Measurements from ENCODE around the gene EIF4G1.
A peak's percentile ranks its signal among the peaks of the same experiment; 100 is the strongest.
"Not testable (repeated sequence)": the region's sequence is repeated elsewhere in the genome, so short reads cannot be mapped to it uniquely, and the experiment has no call there.

EIF4G1 gene

DNA sequence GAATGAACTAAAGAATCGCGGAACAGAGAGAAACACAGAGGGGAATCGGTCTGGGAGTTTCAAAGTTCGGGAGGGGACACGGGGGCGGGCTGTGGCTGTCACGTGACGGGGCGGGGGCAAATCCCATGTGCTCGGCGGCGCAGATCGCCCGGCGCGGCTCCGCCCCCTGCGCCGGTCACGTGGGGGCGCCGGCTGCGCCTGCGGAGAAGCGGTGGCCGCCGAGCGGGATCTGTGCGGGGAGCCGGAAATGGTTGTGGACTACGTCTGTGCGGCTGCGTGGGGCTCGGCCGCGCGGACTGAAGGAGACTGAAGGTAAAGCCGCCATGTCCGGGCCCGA is at the start of gene EIF4G1:
Gene EIF4G1, plus strand, starts transcription at position 244 of the 337 bp plus-strand sequence. CDS start 1,191 bp downstream, outside the sequence.
- peak; percentile 91 for DNase-seq

DNA sequence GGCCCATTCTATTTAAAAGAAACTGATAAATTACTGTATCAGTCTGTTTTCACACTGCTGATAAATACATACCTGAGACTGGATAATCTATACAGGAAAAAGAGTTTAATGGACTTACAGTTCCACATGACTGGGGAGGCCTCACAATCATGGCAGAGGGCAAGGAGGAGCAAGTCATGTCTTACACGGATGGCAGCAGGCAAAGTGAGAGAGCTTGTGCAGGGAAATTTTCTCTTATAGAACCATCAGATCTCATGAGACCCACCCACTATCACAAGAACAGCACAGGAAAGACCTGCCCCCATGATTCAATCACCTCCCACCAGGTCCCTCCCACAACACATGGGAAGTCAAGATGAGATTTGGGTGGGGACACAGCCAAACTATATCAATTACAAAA is 47.2 kb upstream of the EIF4G1 start:
- not testable (repeated sequence) for DNase-seq

DNA sequence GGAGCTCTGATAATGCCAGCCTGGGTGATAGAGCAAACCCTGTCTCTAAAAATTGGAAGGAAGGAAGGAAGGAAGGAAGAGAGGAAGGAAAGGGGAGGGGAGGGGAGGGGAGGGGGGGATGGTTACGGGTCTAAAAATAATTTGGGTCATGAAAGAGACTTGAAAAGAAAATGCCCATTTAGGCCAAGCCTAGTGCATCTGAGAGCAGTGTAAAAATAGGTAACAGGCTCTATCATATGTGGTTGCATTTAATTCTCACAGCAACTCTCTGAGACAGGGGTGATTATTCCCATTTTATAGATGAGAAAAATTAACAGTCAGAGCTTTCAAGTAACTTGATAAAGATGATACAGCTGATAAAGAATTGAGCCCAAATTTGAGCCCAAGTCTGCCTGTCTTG is 42.1 kb upstream of the EIF4G1 start:
- DNase-seq, result no peak

DNA sequence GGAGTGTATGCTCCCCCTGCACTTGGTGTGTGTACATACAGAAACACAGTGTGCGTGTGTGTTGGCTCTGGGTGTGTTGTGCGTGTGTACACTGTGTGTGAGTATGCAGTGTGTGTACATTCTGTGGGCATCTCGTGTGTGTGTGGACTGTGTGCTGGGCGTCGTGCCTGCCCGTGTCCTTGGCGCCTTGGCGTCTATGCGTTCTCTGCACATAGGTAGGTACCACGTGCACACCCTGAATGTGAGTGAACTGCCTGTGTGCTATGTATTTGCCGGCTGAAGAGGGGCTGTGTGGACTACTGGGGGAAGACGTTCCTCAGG is 39.1 kb upstream of the EIF4G1 start:
- no peak for DNase-seq

- DNase-seq, result no peak
These were observed 38.2 kb upstream of the EIF4G1 start, which contains the start of gene ECE2 for GRCh38 chr3:184275961-184276910. ECE2 (plus strand) TSS chr3:184276022; CDS start chr3:184276154, 132 bp downstream.

DNA sequence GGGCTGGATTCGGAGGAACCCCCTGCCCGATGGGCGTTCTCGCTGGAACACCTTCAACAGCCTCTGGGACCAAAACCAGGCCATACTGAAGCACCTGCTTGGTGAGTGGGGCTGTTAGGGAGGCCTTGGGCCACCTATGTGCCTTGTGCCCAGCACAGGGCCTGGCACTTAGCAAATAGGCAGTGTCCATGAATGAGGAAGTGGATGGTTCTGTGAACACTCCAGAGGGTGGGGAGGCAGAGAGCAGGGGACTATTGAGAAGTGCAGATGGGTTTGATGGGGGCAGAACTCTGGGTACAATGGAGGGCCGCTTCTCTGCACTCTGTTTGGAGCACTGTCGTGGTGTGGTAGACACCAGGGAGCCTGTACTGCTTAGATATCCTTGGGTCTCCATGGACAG is 37.0 kb upstream of the EIF4G1 start:
- DNase-seq, result no peak

- no peak for DNase-seq
These were observed 31.5 kb upstream of the EIF4G1 start for GRCh38 chr3:184282941-184283340.

DNA sequence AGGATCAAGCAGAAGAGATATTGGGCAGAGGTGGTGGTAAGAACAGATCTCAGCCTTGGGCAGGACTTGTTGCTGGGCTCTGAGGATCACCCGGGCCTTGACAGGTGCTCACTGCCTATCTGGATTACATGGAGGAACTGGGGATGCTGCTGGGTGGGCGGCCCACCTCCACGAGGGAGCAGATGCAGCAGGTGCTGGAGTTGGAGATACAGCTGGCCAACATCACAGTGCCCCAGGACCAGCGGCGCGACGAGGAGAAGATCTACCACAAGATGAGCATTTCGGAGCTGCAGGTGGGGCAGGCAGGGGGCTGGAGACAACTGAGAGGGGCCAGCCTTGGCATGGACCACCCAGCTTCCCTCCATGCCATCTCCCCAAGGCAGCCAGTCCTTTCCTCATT is 30.7 kb upstream of the EIF4G1 start:
- no peak for DNase-seq

GRCh38 chr3:184284696-184285095 is 29.7 kb upstream of the EIF4G1 start:
- DNase-seq, result peak; percentile 53

GRCh38 chr3:184289426-184289938 is 24.9 kb upstream of the EIF4G1 start:
- peak; percentile 51 for DNase-seq

DNA sequence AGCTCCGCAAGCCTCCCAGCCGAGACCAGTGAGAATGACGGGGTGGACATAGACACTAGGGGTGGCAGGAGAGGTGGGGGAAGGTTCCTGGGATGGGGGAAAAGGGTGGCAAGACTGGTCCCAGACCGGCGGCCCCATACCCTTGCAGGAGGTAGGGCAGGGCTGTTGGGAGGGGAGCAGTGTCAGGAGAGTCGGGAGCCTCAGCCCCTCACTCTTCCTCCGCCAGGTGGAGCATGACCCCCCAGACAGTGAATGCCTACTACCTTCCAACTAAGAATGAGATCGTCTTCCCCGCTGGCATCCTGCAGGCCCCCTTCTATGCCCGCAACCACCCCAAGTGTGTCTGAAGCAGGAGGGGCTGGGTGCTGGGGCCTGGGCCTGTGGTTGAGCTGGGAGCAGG is 24.1 kb upstream of the EIF4G1 start:
- no peak for DNase-seq

GRCh38 chr3:184291044-184291737 is 23.2 kb upstream of the EIF4G1 start:
- DNase-seq, result no peak

GRCh38 chr3:184291738-184292445 is 22.5 kb upstream of the EIF4G1 start:
- DNase-seq, result no peak

DNA sequence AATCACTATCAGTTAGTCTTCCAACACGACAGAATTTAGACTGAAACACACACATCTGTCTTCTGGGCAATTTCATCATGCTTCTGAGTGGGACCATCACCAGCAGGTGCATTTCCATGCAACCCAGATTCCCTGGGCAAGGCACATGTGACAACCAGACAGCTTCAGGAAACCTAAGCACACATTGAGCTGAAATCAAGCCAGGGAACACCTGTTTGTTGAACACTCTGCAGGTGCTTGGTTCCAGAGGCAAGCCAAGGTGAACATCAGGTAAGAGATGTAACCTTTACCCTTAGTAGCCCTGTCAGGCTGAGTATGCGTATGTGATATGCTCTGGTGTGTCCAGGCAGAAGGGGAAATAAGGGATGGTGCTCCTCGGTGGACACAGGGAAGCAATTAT is 18.6 kb upstream of the EIF4G1 start:
- no peak for DNase-seq

DNA sequence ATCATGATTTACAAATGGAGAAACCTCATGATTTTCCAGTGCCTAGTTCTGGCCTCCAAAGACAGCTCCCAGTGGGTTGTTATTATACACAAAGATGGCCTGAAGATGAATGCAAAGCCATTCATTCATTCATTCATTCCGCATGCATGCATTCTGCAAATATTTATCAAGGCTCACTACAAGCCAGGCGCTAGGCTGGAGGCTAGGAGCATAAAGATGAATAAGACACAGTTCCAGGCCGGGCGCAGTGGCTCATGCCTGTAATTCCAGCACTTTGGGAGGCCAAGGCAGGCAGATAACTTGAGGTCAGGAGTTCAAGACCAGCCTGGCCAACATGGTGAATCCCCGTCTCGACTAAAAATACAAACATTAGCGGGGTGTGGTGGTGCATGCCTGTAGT is 17.8 kb upstream of the EIF4G1 start:
- DNase-seq, result no peak

DNA sequence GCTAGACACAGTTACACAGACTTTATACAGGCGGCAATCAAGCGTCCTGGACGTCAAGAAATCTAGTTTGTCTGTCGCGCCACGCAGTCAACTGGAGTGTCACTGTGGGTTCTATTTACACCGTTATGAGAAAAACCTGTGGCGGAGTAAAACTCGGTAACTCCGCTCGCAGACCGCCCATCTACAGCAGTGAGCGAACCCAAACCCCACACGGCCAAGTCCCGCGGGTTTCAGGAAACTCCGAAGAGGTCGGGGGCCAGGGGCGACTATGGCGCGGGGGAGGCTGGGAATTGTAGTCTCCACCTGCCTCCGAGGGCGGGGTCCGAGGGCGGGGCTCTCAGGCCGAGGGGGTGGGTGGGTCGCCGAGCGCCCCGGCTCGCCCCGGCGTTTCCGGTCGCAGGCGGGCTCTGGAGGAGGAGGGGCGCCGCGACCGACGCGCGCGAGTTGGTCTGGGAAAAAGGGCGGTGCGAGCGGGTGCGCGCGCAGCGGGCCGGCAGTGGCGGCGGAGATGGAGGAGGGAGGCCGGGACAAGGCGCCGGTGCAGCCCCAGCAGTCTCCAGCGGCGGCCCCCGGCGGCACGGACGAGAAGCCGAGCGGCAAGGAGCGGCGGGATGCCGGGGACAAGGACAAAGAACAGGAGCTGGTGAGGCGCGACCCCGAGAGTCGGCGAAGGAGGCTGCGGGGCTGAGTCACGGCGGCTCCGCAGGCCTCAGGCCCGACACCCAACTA is 15.5 kb upstream of the EIF4G1 start, which contains the start of gene PSMD2:
Gene PSMD2, plus strand, starts transcription at position 483 of the 729 bp plus-strand sequence. Its CDS starts 26 bp downstream, at position 509.
- DNase-seq, result peak; percentile 95

DNA sequence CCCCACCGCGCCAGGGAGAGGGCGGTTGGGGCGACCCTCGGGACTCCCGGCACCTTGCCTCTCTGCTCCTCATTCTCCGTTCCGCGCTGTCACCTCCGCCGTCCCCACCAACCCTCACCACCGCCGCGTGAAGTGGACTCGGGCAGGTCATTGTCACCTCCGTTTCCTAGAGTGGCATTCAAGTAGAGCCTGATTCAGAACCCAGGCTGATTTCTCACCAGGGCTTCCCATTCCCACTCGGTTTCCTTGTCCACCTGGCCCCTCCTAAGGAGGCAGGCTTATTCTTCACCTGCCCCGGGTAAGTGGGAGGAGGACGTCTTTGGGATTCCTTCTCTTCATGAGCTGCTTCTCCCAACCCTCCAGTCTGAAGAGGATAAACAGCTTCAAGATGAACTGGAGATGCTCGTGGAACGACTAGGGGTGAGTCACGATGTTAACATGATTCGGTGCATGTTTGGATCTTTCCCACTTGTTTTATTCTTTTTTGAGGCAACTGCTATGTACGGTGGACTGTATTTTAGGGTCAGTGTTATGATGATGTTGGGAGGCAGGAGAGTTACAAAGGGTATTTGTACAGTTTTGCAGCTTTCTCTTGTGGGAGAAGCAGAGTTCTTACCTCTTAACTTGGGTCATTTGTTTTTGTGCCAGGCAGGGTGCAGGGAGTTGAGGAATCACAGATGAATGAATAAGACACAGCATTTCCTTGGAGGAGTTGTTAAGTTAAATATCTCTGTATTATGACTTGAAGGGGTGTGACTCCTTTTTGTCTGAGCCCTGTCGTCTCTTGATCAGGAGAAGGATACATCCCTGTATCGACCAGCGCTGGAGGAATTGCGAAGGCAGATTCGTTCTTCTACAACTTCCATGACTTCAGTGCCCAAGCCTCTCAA is 14.7 kb upstream of the EIF4G1 start:
- no peak for DNase-seq

GRCh38 chr3:184300378-184300720 is 14.1 kb upstream of the EIF4G1 start:
- no peak for DNase-seq

DNA sequence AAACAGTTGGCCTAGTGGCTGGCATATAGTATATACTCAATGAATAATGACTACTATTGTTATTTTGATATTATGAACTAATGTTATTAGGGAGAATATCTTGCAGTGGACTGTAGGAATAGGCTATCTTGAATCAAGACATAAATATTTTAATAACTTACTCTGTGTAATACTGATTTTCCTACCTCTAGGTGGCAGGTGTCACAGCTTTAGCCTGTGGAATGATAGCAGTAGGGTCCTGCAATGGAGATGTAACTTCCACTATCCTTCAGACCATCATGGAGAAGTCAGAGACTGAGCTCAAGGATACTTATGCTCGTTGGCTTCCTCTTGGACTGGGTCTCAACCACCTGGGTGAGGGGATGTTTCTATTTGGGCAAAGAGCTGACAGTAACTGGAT is 8.8 kb upstream of the EIF4G1 start:
- no peak for DNase-seq

- no peak for DNase-seq
These were observed 7.9 kb upstream of the EIF4G1 start for GRCh38 chr3:184306341-184306972.

DNA sequence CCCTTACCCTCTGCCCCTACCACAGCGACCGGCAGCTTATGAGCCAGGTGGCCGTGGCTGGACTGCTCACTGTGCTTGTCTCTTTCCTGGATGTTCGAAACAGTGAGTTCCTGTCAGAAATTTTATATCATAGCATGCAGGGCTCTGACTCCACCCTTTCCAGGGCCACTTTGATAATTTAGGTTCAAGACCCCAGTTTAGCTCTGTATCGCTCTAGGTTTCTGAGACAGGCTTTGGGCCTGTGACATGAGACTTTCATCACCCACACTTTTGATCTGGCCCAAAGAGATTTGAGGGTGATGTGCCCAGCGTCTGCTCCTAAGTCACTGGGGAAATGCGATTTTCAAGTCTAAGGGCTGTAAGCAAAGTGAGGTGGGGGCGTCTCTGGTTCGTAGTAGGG is 6.5 kb upstream of the EIF4G1 start:
- no peak for DNase-seq
